Adrenal gland (tissue), 12 donors: ENCODE results near the gene SPATA6. TPM values are rescaled to one million over a fixed set of nuclear protein-coding genes. Genes with fewer than 3 reads are reported as not detected.

Experiments
- DNase-seq, 7 donors: peaks; one replicate each; pipeline ENCODE4 v3.0.0-alpha.2; 2019 to 2020
- H3K27ac ChIP-seq, 5 donors: fragments of 200-600 bp; sonication (generic) in 4 of 5; 1 replicate in 3 of 5; 2 replicates in 2 of 5; pipeline versions ENCODE4 v1.5.1 to v1.8.0; 2016 to 2020; ENCODE audit warnings: mild to moderate bottlenecking in 1 of 5
- H3K27me3 ChIP-seq: fragments of 200-600 bp; 2 replicates; pipeline ENCODE4 v1.8.0; 2021
- H3K36me3 ChIP-seq, 2 donors: fragments of 200-600 bp; replicated peaks in 1 of 2; 1 replicate in 1 of 2; 2 replicates in 1 of 2; pipeline versions ENCODE4 v1.5.1 to v1.8.0; 2018 to 2022
- H3K4me1 ChIP-seq, 2 donors: fragments of 200-600 bp; replicated peaks in 1 of 2; 1 replicate in 1 of 2; 2 replicates in 1 of 2; pipeline versions ENCODE4 v1.5.1 to v1.8.0; 2018 to 2021
- H3K4me3 ChIP-seq, 4 donors: fragments of 200-600 bp; sonication (generic) in 3 of 4; one replicate each; pipeline ENCODE4 v1.5.1; 2016 to 2018
- H3K9me3 ChIP-seq, 3 donors: fragments of 200-600 bp; sonication (generic) in 1 of 3; replicated peaks in 1 of 3; 1 replicate in 2 of 3; 2 replicates in 1 of 3; pipeline versions ENCODE4 v1.5.1 to v1.8.0; 2016 to 2021
- POLR2A ChIP-seq, 2 donors: fragments of 450-650 bp; IDR thresholded peaks; one replicate each; pipeline ENCODE4 v1.6.1; 2017; ENCODE audit warnings: antibody characterized with exemption in 2 of 2, mild to moderate bottlenecking in 2 of 2, moderate library complexity in 1 of 2
- WGBS, 4 donors: extraction: QIAGEN DNeasy Blood & Tissue Kit in 2 of 4; methylation state at CpG; one replicate each; pipeline versions ENCODE4 v1.1.5 to v1.1.7; 2013 to 2017; 5-methylcytosine and 5-hydroxymethylcytosine counted together
- intact Hi-C, 2 donors: fragments of 100-400 bp; cut with DNase I; formaldehyde crosslinking; loops; one replicate each; pipeline versions ENCODE4 v1.14.1 to v1.15.0; 2022 to 2023
- polyA plus RNA-seq, 3 donors: library from polyadenylated mRNA; stranded (reverse); fragments of 200-250 nt in 2 of 3; fragments of 350-450 nt in 1 of 3; fragmentation: Illumina TruSeq in 1 of 3; extraction: RNeasy Lipid Tissue Mini Kit (QIAGEN cat#74804) in 1 of 3; gene quantifications; one replicate each; pipeline ENCODE4 v1.2.3, GENCODE V29; 2013 to 2014
- small RNA-seq, 2 donors: library from RNA; depleted of rRNA; stranded (forward); fragments of <200 nt; gene quantifications; one replicate each; pipeline ENCODE3, GENCODE V24; 2016
- total RNA-seq, 9 donors: library from RNA; depleted of rRNA in 4 of 9; stranded (reverse); fragments of >200 nt in 4 of 9; fragments of 120-200 nt in 1 of 9; fragmentation: NEBNext Ultra II Directional in 1 of 9; extraction: Animal tissue kit (Norgen Biotek cat#: 25700) in 1 of 9; gene quantifications; one replicate each; pipeline versions ENCODE4 v1.1.0 to v1.2.4, GENCODE V29; 2013 to 2023
- TF ChIP-seq, protein P1 (sequence below), 6 experiments: fragments of 450-650 bp in 4 of 6; fragments of 200-600 bp in 2 of 6; sonication (generic) in 1 of 6; IDR thresholded peaks; 1 replicate in 5 of 6; 2 replicates in 1 of 6; pipeline versions ENCODE4 v1.5.1 to v1.8.0; 2016 to 2021; ENCODE audit warnings: antibody characterized with exemption in 6 of 6, mild to moderate bottlenecking in 2 of 6, moderate library complexity in 1 of 6
- donor health status: healthy with polysubstance abuse.
- donor health status: Bipolar disorder and iron deficiency.
- donor health status: DM: yes; HTN: yes; CAD: no.
- donor health status: DM: no; HTN: no; CAD: no.
- donor health status: DM: no; HTN: no; CAD: no.
- donor health status: DM: yes; HTN: yes; CAD: no.

SPATA6 gene
- total and polyA plus RNA-seq, 12 donors = 7.3 to 54.3 (median 20.5) TPM

DNA sequence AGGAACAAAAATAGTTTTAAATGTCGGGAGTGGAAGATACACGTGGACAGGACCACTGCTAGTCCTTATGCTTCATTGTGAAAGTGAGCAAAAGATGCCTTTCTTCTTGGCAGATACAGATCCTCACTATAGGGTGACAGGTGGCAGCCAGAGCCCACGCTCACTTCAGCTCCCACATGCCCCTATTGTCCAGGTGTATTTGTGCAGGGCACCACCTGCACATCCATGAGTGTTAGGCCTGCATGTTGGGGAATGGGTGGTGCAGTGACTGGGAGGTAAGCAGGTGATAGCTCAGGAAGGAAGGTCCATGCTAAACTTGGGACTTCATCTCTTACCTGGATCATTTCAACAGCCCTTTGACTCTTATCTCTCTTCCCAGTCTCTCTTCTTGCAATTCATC lies 222.1 kb downstream of the SPATA6 start:
- Histone ChIP-seq H3K36me3 (no peaks in the 10 kb centered on the region), H3K27me3 (no peaks in the 10 kb centered on the region), H3K9me3 (no peaks in the 10 kb centered on the region), H3K4me1 (no peaks in the 10 kb centered on the region), H3K4me3 (no peak overlapping the region), H3K27ac (no peak overlapping the region)
- WGBS, 4 donors = 89 to 97% (median 94%) methylated on average over 3 of the region's 3 CpGs
- intact Hi-C loops = no loop called here
- no peak for DNase-seq
- TF ChIP-seq POLR2A (IDR thresholded peaks at IDR 0.05) = no peak
- TF ChIP-seq, protein P1, sequence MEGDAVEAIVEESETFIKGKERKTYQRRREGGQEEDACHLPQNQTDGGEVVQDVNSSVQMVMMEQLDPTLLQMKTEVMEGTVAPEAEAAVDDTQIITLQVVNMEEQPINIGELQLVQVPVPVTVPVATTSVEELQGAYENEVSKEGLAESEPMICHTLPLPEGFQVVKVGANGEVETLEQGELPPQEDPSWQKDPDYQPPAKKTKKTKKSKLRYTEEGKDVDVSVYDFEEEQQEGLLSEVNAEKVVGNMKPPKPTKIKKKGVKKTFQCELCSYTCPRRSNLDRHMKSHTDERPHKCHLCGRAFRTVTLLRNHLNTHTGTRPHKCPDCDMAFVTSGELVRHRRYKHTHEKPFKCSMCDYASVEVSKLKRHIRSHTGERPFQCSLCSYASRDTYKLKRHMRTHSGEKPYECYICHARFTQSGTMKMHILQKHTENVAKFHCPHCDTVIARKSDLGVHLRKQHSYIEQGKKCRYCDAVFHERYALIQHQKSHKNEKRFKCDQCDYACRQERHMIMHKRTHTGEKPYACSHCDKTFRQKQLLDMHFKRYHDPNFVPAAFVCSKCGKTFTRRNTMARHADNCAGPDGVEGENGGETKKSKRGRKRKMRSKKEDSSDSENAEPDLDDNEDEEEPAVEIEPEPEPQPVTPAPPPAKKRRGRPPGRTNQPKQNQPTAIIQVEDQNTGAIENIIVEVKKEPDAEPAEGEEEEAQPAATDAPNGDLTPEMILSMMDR (IDR thresholded peaks at IDR 0.05) = no peak

DNA sequence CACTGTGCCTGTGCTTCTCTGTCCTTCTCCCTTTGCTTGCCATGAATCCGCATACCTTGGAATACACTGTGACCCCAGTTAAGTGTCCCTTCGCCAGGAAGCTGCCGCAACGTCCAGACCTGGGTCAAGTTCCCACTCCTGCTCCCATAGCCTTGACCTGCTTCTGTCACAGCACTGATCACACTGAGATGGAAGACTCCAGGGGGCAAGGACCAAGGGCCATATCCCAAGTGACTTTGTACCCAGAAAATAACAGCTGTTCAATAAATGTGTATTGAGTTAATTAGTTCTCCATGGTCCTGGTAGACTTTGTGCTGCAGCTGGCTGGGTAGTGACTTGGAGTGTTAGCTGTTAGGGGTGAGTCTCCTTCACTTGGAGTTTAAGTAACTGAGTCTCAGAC lies 223.6 kb downstream of the SPATA6 start:
- H3K27me3 ChIP-seq = no peaks in the 10 kb centered on the region
- TF ChIP-seq, protein P1 (IDR thresholded peaks at IDR 0.05) = no peak
- TF ChIP-seq POLR2A (IDR thresholded peaks at IDR 0.05) = no peak
- intact Hi-C loops = no loop called here
- no peaks in the 10 kb centered on the region for H3K4me1 ChIP-seq
- no peaks in the 10 kb centered on the region for H3K36me3 ChIP-seq
- no peak overlapping the region for H3K27ac ChIP-seq
- no peaks in the 10 kb centered on the region for H3K9me3 ChIP-seq
- DNase-seq = no peak
- 72 to 85% (median 77%) methylated on average over 4 of the region's 4 CpGs for WGBS, 4 donors
- no peak overlapping the region for H3K4me3 ChIP-seq

DNA sequence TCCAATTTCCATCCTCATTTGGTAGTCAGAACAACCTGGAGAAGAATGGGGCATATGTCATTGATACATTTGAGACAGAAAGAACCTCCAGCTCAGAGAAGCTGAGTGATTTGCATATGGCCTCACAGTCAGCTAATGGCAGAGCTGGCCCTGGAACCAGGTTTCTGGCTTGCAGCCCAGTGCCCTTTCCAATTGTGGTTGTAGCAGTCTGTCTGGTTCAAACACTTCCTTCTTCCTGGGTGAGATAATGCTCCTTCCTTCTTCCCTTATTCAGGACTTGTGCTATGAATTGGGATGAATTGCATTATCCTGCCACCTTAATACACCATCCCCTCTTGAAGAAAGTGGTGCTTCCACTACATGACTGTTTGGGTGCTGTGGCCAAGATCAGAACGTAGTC lies 225.3 kb downstream of the SPATA6 start:
- no peak overlapping the region for H3K27ac ChIP-seq
- WGBS, 4 donors = 62 to 94% (median 77%) methylated on average over 1 of the region's 1 CpG
- no peaks in the 10 kb centered on the region for H3K36me3 ChIP-seq
- DNase-seq = peak; percentile 59 to 82 (median 66)
- intact Hi-C loops = no loop called here
- H3K9me3 ChIP-seq = no peaks in the 10 kb centered on the region
- H3K27me3 ChIP-seq = no peaks in the 10 kb centered on the region
- H3K4me3 ChIP-seq = no peak overlapping the region
- no peaks in the 10 kb centered on the region for H3K4me1 ChIP-seq
- TF ChIP-seq POLR2A (IDR thresholded peaks at IDR 0.05) = no peak
- TF ChIP-seq, protein P1 (IDR thresholded peaks at IDR 0.05) = no peak

Small RNAs within 50 kb of the gene (small RNA-seq; reads per million reads assigned to genes)
- 0 reads per million in 2 donors for gene RNU4-61P
- 0 reads per million in 2 donors for gene RNU6-723P

Other genes with a start within 250 kb of the SPATA6 start
- under 1 TPM in 6 of 9 donors, not detected in 3; 0.11 to 0.83 (median 0.21) TPM for gene SLC5A9, start 249.5 kb downstream of the SPATA6 start, total RNA-seq
- under 1 TPM; 0.22 to 0.56 (median 0.34) TPM for gene SLC5A9, start 249.5 kb downstream of the SPATA6 start, polyA plus RNA-seq